Esophagus mucosa (tissue), 1 donor: ENCODE measurements around the gene SLAMF7. TPM values are rescaled to one million over a fixed set of nuclear protein-coding genes. Genes with fewer than 3 reads are reported as not detected.

Source experiments
- total RNA-seq: library from RNA; stranded (reverse); gene quantifications from one replicate; pipeline ENCODE4 v1.2.4, GENCODE V29; 2023
- donor health status: DM: yes; HTN: yes; CAD: no.

Gene SLAMF7
- total RNA-seq, 1 donor from 2014 or later, result 6.3 TPM

Other genes with a start within 250 kb of the SLAMF7 start
- 0.28 TPM for gene SLAMF6, start 216.0 kb upstream of the SLAMF7 start, total RNA-seq
- 1.2 TPM for gene CD84, start 159.8 kb upstream of the SLAMF7 start, total RNA-seq
- 0.36 TPM for gene SLAMF1, start 92.2 kb upstream of the SLAMF7 start, total RNA-seq
- gene CD48, start 27.4 kb upstream of the SLAMF7 start, total RNA-seq, result 2.0 TPM
- gene LY9, start 56.9 kb downstream of the SLAMF7 start, total RNA-seq, result 0.20 TPM
- gene CD244, start 123.6 kb downstream of the SLAMF7 start, total RNA-seq, result 0.56 TPM
- not detected for gene ITLN1, start 145.9 kb downstream of the SLAMF7 start, total RNA-seq
- gene ITLN2, start 215.6 kb downstream of the SLAMF7 start, total RNA-seq, result 0.16 TPM